ENCODE data around the gene DPY19L1.
"Not testable (repeated sequence)": the region's sequence is repeated elsewhere in the genome, so short reads cannot be mapped to it uniquely, and the experiment has no call there.

DPY19L1 gene

GRCh38 chr7:34912236-34912635 is 125.0 kb downstream of the DPY19L1 start:
- DNase-seq, result no peak

- not testable (repeated sequence) for DNase-seq
Observed at GRCh38 chr7:34906266-34906850, 130.9 kb downstream of the DPY19L1 start.

- DNase-seq, result no peak
Observed at GRCh38 chr7:34904987-34905386, 132.3 kb downstream of the DPY19L1 start.

GRCh38 chr7:34903921-34904320 is 133.4 kb downstream of the DPY19L1 start:
- not testable (repeated sequence) for DNase-seq

- DNase-seq, result no peak
Observed at GRCh38 chr7:34902182-34902581, 135.1 kb downstream of the DPY19L1 start.

- DNase-seq, result no peak
Observed at GRCh38 chr7:34900891-34901513, 136.3 kb downstream of the DPY19L1 start.

- no peak for DNase-seq
Observed at GRCh38 chr7:34895202-34895601, 142.1 kb downstream of the DPY19L1 start.

- no peak for DNase-seq
Observed at GRCh38 chr7:34889951-34890350, 147.3 kb downstream of the DPY19L1 start.

- DNase-seq, result no peak
Observed at GRCh38 chr7:34886856-34887255, 150.4 kb downstream of the DPY19L1 start.

- DNase-seq, result not testable (repeated sequence)
Observed at GRCh38 chr7:34883855-34884254, 153.4 kb downstream of the DPY19L1 start.

GRCh38 chr7:34879871-34880270 is 157.4 kb downstream of the DPY19L1 start:
- no peak for DNase-seq

GRCh38 chr7:34878944-34879735 is 158.1 kb downstream of the DPY19L1 start:
- not testable (repeated sequence) for DNase-seq

Measured in CD4-positive, alpha-beta T cell treated with Interleukin-4 for 1 hour (primary cell).